ENCODE data around the gene MCC.

MCC gene

GRCh38 chr5:113240032-113240431 is 248.2 kb downstream of the MCC start:
- no peak for DNase-seq

- DNase-seq, result no peak
Observed at GRCh38 chr5:113237893-113238292, 250.4 kb downstream of the MCC start.

- DNase-seq, result no peak
Observed at GRCh38 chr5:113236536-113237288, 251.5 kb downstream of the MCC start.

GRCh38 chr5:113235884-113236283 is 252.4 kb downstream of the MCC start:
- no peak for DNase-seq

DNA sequence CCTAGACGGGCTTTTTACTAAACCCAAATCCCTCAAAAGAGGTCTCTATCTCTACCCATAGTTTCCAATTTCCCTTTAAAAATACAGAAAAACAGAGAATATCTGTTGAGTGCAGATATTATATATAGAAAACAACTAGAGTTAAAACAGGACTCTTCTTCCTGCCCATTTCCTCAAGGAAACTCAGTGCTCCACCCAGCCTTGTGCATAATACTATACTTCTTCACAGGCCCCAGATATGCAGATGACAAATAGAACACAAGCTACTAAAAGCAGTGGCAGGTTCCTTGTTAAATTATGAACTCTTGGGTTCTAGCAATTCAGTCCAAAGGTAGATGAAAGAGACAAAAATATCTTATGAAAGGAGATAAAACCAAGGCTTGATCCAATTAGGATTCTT is 253.7 kb downstream of the MCC start:
- DNase-seq, result no peak

GRCh38 chr5:113233606-113234005 is 254.6 kb downstream of the MCC start:
- DNase-seq, result no peak

GRCh38 chr5:113232667-113233066 is 255.6 kb downstream of the MCC start:
- DNase-seq, result no peak

GRCh38 chr5:113232221-113232620 is 256.0 kb downstream of the MCC start:
- DNase-seq, result no peak

GRCh38 chr5:113231653-113232000 is 256.6 kb downstream of the MCC start:
- no peak for DNase-seq

- no peak for DNase-seq
Observed at GRCh38 chr5:113230711-113231652, 257.3 kb downstream of the MCC start.

DNA sequence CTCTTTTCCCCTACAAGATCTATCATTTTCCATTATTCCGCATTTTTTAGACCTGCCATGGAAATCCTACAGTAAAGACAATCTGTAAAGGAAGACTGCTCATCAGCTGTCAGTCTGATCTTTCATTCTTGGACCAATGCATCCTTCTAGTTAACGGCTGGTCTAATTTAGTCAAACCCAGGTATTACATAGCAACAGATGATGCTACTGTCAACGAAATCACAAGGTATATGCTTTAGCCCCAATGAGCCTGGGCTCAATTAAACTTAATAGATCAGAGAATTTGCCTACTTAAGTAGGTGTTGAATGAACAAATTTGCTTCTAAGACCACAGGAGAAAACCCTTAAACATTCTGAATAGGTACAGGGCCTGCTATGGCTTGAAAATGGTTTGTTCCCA is 260.5 kb downstream of the MCC start:
- no peak for DNase-seq

DNA sequence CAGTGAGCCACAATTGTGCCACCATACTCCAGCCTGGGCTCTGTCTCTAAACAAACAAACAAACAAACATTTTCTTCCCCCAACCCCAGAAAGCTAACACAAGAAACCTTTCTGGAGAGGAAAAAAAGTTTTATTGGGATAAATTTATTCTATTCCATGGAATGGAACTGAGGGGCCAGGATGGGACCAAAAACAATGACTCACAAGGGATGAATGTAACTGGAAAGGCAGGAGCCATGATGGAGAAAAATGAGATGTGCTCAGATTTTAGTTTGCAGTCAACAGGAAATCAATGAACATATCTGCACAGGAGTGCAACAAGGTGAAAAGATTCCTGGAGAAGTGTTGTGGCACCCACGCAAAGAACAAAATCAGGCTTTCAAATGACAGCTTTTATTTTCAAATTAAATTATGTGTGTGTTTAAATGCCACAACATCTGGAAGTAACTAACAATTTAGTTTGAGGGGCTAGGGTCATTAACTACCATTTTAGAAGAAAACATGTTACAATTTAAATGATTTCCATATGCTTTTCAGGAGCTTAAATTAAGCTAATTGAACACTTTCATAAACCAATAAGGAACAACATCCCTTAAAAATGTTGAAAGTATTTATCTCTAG is 262.0 kb downstream of the MCC start:
- no peak for DNase-seq

- no peak for DNase-seq
Observed at GRCh38 chr5:113225259-113225658, 263.0 kb downstream of the MCC start.

DNA sequence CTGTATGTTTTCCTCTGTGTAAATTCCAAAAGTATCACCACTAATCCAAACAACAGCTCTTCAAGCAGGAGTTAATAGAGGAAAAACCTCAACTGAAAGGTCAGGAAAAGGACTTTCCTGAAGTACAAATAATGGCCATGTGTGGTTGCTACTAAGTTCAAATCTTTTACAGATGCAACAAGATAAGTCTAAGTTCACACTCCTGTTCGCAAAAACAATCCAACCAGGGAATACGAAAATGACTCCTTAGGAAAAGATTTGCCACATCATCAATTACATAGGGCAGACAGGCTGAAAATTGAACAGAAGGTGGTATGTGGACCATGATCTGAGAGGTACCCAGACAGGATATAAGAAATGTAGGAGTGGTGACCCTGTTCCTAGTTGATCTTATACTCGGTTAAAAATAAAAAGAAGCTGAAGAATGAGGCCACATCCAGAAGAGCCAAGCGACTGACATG is 263.6 kb downstream of the MCC start:
- DNase-seq, result no peak

GRCh38 chr5:113223831-113224604 is 264.2 kb downstream of the MCC start:
- DNase-seq, result no peak

DNA sequence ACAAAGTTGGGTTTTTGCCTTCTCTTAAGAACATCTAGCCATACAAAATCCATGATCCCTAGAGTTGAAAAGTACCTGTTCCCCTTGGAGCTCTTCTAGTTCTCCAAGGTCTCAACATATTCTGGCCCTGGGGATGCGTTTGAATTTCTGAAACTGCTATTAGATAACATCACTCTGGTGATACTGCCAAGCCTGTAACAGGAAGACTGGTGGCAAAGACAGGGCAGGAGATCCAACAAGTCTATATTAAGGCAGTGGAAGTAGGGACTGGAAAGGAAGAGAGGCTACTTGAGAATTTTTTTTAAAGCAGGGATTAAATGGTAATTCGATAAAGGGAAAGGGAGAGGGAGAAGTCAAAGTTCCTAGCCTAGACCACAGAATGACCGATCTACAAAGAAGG is 264.9 kb downstream of the MCC start:
- no peak for DNase-seq

DNA sequence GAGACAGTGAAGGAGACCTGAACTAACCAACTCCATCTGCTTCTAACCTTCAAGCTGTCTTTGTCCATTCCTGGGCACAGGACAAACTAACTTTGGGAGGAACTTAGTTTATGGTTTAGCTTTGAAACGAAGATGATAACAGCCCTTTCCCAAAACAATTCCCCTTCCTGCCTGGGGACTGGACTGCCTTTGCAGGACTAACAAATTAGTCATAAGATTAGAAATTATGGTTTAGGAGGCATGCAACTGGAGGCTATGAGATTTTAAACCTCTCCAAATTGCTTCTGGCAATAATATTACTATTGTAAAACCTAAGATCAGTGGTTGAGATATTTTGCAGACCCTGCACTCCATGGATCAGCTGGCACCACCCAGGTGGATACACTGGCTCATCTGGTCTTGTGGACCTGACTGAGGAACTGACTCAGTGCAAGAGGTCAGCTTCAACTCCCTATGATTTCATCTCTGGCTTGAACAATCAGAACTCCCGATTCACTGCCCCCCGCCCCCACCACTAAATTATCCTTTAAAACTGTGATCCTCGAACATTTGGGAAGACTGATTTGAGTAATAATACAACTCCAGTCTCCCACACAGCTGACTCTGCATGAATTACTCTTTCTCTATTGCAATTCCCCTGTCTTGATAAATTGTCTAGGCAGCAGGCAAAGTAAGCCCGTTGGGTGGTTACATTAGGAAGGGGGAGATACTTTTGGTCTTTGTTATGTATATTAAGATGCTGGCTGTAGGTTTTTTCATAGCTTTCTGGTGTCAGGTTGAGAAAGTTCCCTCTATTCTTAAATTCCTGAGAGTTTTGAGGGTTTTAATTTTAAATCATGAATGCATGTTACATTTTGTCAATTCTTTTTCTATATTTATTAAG is 266.7 kb downstream of the MCC start:
- DNase-seq, result no peak

DNA sequence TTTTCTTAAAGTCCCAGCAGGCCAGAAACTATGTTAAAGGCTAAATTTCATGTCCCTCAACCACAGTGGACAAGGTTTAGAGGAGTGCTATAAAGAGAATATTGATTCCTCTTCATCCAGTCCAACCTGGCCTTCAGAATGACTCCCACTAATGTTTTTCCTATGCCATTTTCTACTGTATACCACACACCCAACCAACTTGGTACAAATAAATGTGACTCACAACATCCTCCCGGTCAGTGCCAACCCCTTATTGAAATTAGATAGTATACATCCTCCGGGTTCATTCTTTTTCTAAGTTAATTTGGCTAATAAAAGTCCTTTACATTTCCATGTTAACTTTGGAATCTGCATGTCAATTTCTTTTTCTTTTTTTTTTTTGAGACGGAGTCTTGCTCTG is 268.6 kb downstream of the MCC start:
- no peak for DNase-seq

- DNase-seq, result no peak
Observed at GRCh38 chr5:113218906-113219517, 269.2 kb downstream of the MCC start.

- DNase-seq, result no peak
Observed at GRCh38 chr5:113218200-113218599, 270.1 kb downstream of the MCC start.

GRCh38 chr5:113217619-113218184 is 270.6 kb downstream of the MCC start:
- DNase-seq, result no peak
